Measurements from ENCODE around the gene PLAC8.
"Not testable (repeated sequence)": the region's sequence is repeated elsewhere in the genome, so short reads cannot be mapped to it uniquely, and the experiment has no call there.

The PLAC8 gene

DNA sequence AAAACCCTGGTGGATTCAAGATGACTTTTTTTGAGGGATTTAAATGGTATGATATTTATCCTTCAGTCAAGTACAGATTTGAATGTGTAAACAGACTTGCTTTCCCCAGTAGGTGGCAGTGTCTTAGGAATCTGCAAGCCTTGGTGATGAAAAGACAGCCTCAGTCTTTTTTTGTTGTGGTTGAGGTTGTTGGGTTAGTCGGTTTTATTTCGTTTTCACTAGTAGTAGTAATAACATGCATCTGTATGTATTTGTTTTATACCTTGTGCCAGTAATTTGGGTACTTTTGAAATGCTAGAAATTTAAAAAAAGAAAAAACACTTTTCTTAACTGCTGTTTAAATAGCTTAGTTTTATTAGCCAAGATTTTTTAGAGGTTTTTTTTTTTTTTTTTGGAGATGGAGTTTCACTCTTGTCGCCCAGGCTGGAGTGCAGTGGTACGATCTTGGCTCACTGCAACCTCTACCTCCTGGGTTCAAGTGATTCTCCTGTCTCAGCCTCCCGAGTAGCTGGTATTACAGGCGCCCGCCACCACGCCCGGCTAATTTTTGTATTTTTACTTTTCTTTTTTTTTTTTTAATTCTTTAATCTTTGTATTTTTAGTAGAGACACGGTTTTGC lies 40.3 kb downstream of the PLAC8 start:
- in situ Hi-C loops (cut with MboI; ENCODE audit: low sequenced_read_pairs) = loop anchor here (25.0 kb wide), 1 partner anchor 363 kb away; no protein-coding TSS in a partner anchor

DNA sequence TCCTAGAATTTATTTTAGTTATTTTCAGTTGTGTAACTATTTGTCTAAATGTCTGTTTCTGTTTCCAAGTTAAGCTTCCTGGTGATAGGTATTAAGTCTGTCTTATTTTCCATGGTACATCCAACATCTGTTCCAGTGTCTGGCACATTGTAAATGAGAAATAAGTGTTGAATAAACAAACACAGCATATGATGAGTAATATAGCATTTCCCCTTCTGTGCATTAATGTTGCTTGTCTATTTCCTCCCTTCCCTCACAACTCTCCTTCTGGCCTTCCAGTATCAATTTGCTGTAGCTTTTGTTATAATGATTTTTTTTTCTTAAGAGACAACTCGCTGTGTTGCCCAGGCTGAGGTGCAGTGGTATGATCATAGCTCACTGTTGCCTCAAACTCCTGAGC lies 43.4 kb downstream of the PLAC8 start:
- in situ Hi-C loops (cut with MboI; ENCODE audit: low sequenced_read_pairs) = loop anchor here (25.0 kb wide), 1 partner anchor 366 kb away; no protein-coding TSS in a partner anchor

DNA sequence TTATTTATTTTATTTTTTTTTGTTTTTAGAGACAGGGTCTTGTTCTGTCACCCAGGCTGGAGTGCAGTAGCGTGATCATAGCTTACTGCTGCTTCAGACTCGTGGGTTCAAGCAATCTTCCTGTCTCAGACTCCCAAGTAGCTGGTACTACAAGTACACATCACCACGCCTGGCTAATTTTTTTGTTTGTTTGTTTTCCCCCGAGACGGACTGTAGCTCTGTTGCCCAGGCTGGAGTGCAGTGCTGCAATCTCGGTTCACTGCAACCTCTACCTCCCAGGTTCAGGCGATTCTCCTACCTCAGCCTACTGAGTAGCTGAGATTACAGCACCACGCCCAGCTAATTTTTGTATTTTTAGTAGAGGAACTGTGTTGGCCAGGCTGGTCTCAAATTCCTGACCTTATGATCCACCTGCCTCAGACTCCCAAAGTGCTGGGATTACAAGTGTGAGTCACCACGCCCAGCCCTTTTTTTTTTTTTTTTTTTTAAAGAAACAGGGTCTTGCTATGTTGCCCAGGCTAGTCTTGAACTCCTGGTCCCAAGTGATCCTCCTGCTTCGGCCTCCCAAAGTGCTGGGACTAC lies 47.4 kb downstream of the PLAC8 start:
- in situ Hi-C loops (cut with MboI; ENCODE audit: low sequenced_read_pairs) = loop anchor here (25.0 kb wide), 1 partner anchor 370 kb away; no protein-coding TSS in a partner anchor

DNA sequence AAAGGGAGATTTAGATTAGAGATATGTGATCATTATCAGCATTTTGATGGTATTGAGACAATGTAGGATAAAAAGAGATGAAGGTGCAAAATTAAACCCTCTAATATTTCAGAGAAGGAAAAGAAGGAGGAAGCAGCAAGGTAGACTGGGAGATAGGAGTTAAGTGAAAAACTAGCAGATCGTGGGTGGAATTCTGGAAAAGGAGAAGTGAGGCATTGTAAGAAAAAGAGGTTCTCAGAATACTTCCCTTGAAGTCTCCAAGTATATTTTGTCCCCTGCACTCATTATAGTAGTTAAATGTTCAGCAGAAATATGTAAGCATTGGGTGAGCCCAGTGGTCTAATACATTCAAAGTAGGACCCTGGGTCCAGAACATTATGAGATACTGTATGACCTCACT lies 49.3 kb downstream of the PLAC8 start:
- in situ Hi-C loops (cut with MboI; ENCODE audit: low sequenced_read_pairs) = loop anchor here (25.0 kb wide), 1 partner anchor 372 kb away; no protein-coding TSS in a partner anchor

DNA sequence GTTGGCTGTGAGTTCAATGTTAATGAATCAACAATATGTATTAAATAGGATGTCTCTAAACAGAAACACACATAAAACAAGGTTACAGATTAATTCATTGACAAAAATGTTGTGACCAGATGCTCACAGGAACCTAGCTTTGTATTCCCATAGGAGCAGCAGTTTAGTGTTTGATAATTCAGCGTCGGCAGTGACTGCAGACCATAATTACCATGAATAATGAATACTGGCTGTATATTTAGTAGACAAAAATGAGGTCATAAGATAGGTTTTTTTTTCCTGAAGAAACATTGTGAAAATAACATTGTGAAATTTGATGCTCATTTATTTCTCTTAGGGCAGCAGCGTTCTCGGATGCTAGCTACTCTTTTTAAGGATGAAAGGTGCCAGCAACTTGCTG lies 51.8 kb downstream of the PLAC8 start:
- in situ Hi-C loops (cut with MboI; ENCODE audit: low sequenced_read_pairs) = loop anchor here (25.0 kb wide), 1 partner anchor 375 kb away; no protein-coding TSS in a partner anchor

DNA sequence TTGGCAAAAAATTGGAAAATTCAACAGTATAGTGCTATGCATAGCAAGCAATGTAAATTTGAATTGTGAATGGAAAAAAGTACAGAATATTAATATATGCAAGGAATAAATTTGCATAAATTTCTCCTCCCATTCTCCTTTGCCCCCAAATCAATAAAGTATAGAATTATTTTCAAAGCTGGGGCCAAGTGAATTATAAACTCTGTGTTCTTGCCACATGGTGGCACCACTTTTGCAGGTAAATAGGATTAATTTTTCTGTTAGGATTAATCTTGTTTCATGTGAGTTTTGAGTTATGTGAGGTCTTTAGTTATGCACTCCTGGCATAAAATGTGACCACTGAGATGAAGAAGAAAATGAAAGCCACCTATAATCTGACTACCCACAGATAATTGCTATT lies 59.6 kb downstream of the PLAC8 start:
- in situ Hi-C loops (cut with MboI; ENCODE audit: low sequenced_read_pairs) = loop anchor here (25.0 kb wide), 1 partner anchor 382 kb away; no protein-coding TSS in a partner anchor

DNA sequence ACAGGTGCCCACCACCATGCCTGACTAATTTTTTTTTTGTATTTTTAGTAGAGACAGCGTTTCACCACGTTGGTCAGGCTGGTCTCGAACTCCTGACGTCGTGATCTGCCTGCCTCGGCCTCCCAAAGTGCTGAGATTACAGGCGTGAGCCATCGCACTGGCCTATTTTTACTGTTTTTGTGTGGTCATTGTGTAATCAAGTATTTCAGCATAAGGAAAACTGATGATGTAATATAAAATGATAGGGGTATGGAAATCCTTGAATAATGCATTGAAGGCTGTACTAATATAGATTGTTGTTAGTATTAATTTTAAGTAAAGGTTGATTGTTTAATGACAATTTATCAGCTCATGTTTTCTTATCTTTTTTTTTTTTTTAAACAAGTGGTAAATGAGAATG lies 65.7 kb downstream of the PLAC8 start:
- in situ Hi-C loops (cut with MboI; ENCODE audit: low sequenced_read_pairs) = not testable (repeated sequence)

DNA sequence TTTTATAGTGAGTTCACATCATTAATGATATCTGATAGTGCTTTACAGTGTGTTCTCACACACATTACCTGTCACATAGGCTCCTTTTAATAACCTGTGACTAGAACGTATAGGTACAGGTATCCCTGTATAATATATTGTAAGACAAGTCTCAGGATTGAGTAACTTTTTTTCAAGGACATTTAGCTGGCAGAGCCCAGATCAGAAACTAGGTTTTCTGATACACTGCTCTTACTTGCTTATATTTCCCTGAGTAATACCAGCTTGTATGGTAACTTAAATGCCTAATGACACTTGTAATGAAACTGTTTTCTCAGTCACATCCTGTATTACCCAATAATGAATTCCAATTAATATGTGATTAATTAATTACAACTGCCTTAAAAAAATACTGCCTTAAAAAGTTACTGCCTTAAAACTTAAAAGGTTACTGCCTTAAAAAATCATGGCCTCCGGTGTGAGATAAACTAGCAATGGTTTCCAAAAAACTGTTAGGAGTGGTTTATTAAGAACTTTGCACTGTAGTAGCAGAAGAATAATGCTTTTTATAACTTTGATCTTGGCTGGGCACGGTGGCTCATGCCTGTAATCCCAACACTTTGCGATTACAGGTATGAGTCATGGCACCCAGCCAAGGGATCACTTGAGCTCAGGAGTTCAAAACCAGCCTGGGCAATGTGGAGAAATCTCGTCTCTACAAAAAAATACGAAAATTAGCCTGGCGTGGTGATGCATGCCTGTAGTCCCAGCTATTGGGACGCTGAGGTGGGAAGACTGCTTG lies 67.6 kb downstream of the PLAC8 start:
- in situ Hi-C loops (cut with MboI; ENCODE audit: low sequenced_read_pairs) = no loop called here

DNA sequence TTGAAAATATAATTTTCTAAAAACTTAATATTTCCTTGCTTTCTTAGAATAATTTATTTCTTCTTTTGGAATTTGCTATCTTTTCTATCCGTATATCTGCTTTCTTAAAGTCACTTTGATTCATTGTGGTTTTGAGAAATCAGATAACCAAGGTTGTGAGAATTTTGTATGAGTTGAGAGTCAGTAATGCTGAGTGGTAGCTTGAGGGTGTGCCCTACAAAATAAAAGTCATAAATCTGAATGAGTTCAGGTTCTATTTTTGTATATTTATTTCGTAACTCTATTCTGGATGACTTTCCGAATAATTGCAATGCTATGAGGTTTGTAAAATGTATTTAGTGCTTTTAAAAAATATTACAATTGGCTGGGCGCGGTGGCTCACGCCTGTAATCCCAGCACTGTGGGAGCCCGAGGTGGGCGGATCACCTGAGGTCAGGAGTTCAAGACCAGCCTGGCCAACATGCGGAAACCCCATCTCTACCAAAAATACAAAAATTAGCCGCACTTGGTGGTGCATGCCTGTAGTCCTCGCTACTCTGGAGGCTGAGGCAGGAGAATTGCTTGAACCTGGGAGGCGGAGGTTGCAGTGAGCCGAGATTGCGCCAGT lies 70.6 kb downstream of the PLAC8 start:
- in situ Hi-C loops (cut with MboI; ENCODE audit: low sequenced_read_pairs) = no loop called here

DNA sequence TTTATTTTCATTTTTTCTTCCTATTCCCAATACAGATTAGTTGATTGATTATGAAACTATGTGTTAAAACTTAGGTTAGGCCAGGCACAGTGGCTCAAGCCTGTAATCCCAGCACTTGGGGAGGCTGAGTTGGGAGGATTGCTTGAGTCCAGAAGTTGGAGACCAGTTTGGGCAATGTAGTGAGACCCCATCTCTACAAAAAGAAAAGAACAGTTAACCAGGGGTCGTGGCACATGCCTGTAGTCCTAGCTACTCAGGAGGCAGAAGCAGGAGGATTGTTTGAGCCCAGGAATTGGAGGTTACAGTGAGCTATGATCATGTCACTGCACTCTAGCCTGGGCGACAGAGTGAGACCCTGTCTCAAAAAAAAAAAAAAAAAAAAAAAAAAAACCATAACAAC lies 71.4 kb downstream of the PLAC8 start:
- in situ Hi-C loops (cut with MboI; ENCODE audit: low sequenced_read_pairs) = not testable (repeated sequence)

DNA sequence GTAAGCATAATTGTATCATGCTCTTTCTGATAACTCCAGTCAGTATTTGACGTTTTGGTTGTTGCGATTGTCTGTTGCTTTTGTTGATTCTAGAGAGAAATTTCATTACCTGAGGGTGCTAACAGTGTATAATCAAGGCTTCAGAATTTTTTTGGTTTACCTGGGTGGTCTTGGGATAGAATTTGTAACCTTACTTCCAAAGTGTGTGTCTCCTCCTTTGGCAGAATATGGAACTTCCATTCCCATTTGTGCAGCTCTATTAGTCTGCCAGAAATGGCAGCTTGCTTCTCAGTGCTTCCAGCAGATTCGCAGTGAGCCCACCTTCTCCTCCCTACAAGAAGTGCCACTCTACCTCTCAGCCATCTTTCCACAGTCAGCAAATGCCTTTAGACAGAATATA lies 74.3 kb downstream of the PLAC8 start:
- in situ Hi-C loops (cut with MboI; ENCODE audit: low sequenced_read_pairs) = no loop called here
